Measurements from ENCODE around the gene PRKCE. TPM values are rescaled to one million over a fixed set of nuclear protein-coding genes. Genes with fewer than 3 reads are reported as not detected.

The PRKCE gene
- total RNA-seq, 1 donor from 2014 or later, result 4.6 TPM

- H3K27ac ChIP-seq, result no peak overlapping the region
- no peaks in the 10 kb centered on the region for H3K4me1 ChIP-seq
- intact Hi-C loops (cut with DNase I), result no loop called here
- no peak for TF ChIP-seq CTCF (IDR thresholded peaks at IDR 0.05)
- no peaks in the 10 kb centered on the region for H3K27me3 ChIP-seq
- H3K4me3 ChIP-seq, result no peak overlapping the region
- H3K36me3 ChIP-seq, result no peaks in the 10 kb centered on the region
- DNase-seq (ENCODE audit: low spot score in 2 of 2), result no peak
- H3K9me3 ChIP-seq, result no peaks in the 10 kb centered on the region
Observed at GRCh38 chr2:45788401-45788800, 136.9 kb downstream of the PRKCE start.

GRCh38 chr2:45789317-45789716 lies 137.8 kb downstream of the PRKCE start:
- no peak for TF ChIP-seq CTCF (IDR thresholded peaks at IDR 0.05)

GRCh38 chr2:45789961-45790723 lies 138.7 kb downstream of the PRKCE start:
- Histone ChIP-seq H3K27me3 (no peaks in the 10 kb centered on the region), H3K9me3 (no peaks in the 10 kb centered on the region), H3K4me3 (no peak overlapping the region), H3K36me3 (no peaks in the 10 kb centered on the region), H3K4me1 (no peaks in the 10 kb centered on the region), H3K27ac (no peak overlapping the region)
- intact Hi-C loops (cut with DNase I), result no loop called here
- DNase-seq (ENCODE audit: low spot score in 2 of 2), result no peak
- no peak for TF ChIP-seq CTCF (IDR thresholded peaks at IDR 0.05)

More at GRCh38 chr2:45789317-45789716, 137.8 kb downstream of the PRKCE start:
- intact Hi-C loops (cut with DNase I), result no loop called here
- Histone ChIP-seq H3K4me3 (no peak overlapping the region), H3K4me1 (no peaks in the 10 kb centered on the region), H3K27ac (no peak overlapping the region), H3K9me3 (no peaks in the 10 kb centered on the region), H3K27me3 (no peaks in the 10 kb centered on the region), H3K36me3 (no peaks in the 10 kb centered on the region)
- no peak for DNase-seq (ENCODE audit: low spot score in 2 of 2)

GRCh38 chr2:45793305-45793962 lies 142.0 kb downstream of the PRKCE start:
- Histone ChIP-seq H3K27ac (no peak overlapping the region), H3K4me3 (no peak overlapping the region), H3K36me3 (no peaks in the 10 kb centered on the region), H3K4me1 (no peaks in the 10 kb centered on the region), H3K27me3 (no peaks in the 10 kb centered on the region), H3K9me3 (no peaks in the 10 kb centered on the region)
- TF ChIP-seq CTCF (IDR thresholded peaks at IDR 0.05), result no peak
- intact Hi-C loops (cut with DNase I), result no loop called here
- DNase-seq (ENCODE audit: low spot score in 2 of 2), result no peak

GRCh38 chr2:45794134-45794617 lies 142.7 kb downstream of the PRKCE start:
- no peaks in the 10 kb centered on the region for H3K27me3 ChIP-seq
- intact Hi-C loops (cut with DNase I), result no loop called here
- no peak for TF ChIP-seq CTCF (IDR thresholded peaks at IDR 0.05)
- DNase-seq (ENCODE audit: low spot score in 2 of 2), result no peak
- H3K4me3 ChIP-seq, result no peak overlapping the region
- H3K9me3 ChIP-seq, result no peaks in the 10 kb centered on the region
- no peaks in the 10 kb centered on the region for H3K36me3 ChIP-seq
- H3K27ac ChIP-seq, result no peak overlapping the region
- H3K4me1 ChIP-seq, result no peaks in the 10 kb centered on the region

All from ascending aorta (tissue), 2 donors.